Forelimb muscle (tissue), 1 donor: ENCODE measurements around the gene APP. TPM values are rescaled to one million over a fixed set of nuclear protein-coding genes. Genes with fewer than 3 reads are reported as not detected.

Experiments used
- DNase-seq: peaks from one replicate; pipeline ENCODE4 v3.0.0-alpha.2; 2013; ENCODE audit warnings: low read depth
- polyA plus RNA-seq: library from polyadenylated mRNA; unstranded; fragments of 120-200 nt; gene quantifications from one replicate; pipeline ENCODE4 v1.2.1, GENCODE V29; 2013; ENCODE audit not compliant: insufficient read length

Gene APP
- polyA plus RNA-seq, 1 donor: 238 TPM

DNA sequence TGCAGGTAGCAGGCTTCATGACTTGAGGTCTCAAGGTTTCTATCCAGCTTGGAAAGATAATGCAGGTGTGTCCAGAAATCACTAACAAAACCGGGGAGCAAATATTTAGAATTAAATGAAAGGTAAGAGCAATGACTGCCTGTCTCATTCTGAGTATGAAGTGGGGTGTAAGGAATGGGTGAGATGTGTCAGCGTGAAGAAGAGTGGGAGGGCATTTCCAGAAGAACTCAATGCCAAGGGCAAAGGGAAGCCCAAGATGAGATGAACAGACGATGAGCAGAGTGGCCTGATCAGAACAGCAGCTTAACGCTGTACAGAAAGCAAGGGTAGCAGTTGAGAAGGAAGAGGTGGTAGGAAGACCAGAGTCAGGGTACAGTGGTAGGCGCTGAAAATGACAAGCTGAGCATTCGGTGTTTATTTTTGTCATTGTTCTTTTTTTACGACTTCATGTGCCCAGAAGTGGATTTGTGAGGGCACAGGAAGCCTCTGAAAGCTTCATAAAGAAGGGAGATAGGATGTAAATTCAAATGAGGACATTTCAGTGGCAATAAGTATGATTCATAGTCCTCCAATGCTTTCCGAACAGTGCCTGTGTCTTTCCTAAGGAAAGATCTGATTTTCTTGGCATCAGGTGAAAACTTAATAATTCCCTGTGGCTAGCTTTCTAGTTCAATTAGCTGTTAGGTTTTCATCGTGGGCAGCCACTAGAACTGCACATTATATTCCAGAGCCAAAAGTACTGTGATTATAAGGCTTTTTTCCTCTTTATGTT, 190.5 kb downstream of the APP start:
- no peak for DNase-seq

DNA sequence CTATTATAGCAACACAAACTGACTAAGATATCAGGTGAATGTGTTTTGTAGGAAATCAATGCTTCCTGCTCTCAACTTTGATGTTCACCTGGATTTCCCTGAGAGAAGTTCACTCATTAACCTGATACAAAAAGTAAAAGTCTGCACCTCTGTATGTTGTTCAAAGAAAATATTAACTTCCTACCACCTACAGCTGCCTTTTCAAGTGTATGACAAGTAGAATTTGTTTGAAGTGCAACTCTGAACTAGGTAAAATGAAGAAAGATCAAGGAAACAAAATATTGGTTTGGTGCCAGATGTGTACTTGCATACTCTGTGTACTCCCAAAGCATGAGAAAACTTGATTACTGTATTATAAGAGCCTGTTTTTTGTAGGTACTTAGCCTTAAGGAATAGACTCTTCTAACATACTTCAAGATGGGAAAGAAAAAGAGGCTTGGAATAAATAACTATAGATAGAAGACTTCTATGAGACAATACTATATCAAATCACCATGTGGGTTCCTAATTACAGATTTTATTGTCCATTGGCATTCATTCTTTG, 193.4 kb downstream of the APP start:
- no peak for DNase-seq

DNA sequence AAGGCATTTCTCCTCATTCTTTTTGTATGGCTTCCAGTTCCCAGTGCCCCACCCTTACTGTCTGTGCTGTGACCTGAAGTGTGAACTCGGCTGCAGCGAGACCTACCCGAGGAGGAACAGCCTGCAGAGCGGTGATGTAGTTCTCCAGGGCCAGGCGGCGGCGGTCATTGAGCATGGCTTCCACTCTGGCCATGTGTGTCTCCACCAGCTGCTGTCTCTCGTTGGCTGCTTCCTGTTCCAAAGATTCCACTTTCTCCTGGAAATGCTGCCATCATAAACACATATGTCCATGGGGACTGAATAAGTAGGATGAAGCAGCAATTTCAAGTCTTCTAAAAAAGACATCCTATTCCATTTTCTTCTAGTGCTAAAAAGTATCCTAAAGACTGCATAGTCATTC, 195.6 kb downstream of the APP start:
- no peak for DNase-seq

DNA sequence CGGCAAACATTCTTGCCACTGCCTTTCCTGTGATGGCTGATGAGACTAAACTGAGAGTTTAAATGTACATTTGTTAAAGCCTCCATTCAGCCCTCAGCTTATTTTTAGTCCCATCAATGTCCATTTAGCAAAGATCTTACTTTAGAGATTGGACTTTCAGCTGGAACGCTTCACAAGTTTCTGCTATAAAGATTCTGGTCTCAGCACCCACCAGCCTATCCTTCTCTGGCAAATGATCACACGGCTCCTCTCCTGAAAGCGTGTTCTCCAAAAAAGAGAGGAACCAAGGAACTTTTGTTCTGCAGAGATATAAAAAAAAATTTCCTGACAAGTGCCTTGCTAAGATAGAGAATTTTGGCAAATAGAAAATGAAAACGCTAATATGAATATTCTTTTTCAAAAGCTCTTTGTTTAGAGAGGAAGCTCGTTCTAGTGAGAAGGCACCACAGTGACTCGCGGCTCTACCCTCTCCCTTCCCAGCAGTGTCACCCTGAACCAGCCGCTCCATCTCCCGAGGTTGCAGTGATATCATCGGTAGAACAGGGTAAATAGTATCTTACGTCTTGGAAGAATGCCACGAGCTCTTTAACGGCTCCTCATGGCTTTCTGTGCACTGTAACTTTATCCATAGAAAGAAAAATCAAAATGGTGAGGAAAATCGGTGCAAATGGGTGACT, 200.2 kb downstream of the APP start:
- DNase-seq: no peak

DNA sequence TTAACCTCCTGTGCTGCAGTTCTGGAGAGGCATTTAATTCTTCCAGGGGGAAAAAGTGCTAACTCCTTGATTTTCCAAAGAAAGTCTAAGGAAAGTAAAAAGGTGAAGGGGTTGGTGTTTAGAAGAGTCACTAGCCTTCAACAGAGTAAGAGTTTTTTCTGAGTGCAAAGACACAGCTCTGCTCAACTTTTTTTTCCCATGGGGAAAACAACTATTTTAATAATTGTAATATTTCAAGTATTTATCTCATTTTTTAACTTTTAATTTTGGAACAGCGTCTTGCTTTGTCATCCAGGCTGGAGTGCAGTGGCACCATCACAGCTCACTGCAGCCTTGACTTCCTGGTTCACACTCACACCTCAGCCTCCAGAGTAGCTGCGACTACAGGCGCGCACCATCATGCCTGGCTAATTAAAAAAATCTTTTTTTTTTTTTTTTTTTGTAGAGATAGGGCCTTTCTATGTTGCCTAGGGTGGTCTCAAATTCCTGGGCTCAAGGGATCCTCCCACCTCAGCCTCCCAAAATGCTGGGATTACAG, 202.6 kb downstream of the APP start:
- DNase-seq: no peak

DNA sequence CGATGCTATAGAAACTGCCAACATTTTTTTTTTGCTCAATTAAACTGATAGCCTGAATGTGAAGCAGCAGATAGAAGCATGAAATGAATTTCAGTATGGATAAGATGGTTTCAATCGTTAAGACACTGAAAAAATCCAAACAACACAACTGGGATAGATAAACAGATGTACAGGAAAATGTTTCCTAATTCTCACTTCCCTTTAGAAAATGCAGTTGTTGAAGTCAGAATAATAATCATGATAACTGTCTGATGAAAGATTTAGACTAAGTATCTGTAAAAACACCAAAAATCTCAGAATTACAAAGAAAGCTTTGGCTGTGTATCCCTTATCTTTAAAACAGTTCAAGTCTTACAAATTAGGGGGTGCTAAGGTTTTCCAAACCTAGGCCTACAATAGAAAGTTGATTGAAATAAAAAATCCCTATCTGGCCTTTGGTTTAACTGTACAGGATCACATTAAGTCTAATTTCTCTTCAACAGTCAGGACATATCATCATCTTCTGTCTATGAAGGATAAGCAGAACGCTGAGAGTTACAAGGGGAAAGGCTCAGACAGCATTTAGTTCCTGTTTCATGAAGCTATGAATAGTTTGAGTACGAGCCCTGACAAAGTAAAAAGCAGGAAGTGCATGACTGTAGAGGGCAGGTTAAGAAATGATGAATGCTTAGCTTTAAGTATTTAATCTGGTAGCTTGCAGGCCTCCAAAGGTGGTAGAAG, 203.2 kb downstream of the APP start:
- DNase-seq: no peak

DNA sequence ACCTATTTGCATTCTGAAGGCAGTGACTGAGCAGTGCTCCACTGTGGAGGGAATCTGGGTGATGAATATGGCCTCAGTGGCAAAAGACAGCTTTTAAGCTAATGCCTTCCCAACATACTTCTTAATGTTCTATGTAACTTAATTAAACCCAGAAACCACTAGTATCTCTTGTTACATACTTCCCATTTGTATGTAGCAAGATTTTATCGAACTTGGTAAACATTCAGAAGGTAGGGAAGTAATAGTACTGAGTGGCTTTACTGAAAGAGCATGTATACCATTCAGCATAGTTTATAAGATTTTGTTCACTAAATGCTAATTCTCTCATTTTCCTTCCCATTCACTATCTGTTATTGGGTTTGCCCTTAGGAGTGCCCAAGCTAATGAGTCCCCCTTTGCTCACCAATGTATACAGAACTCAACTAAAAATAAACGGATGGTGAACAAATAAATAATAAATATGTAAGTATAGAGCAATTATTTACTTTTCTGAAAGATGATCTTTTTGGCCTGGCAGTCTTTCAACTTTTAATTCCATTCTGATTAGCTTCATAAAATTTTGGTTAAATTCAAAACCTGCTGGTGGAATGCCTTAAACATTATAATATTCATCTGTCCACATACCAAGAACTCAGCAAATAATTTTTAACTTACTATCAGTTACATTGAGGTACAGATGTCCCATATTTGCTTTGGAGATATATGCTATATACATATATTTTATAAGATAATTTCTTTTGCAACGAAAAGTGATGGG, 204.4 kb downstream of the APP start:
- DNase-seq: no peak

DNA sequence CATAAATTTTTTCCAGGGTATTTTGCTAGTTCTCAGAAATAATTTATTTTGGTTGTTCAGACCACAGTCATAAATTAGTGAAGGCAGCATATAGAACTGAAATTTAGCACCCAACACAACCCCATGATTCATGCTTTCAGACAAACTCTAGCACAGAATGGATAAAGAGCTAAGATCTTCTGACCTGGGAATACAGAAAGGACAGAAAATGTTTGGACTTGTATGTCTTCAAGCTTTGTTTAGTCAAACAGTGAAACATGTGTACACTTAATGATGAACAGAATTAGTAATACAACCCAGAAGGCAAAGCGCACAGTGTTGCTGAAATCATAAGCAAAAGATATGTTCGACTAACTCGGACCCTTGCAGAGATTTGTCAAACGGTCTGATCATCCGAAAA, 205.6 kb downstream of the APP start:
- no peak for DNase-seq

DNA sequence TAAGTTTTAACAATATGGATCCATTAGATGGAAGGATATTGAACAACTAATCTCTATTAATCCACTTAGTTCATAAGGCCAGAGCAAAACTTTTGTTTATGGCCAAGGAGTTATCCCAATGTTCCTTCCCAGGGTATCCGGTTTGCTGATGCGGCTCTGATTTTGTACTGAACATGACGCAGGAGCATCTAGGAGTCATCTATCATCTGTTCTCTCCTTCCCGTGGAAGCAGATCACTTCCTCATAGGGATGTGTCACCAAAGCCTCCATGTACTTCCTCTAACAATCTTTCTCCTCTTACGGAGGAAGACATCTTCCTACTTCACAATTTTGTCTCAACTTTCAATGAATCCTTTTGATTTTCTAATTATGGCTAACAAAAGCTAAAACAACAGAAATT, 206.6 kb downstream of the APP start:
- DNase-seq: no peak

DNA sequence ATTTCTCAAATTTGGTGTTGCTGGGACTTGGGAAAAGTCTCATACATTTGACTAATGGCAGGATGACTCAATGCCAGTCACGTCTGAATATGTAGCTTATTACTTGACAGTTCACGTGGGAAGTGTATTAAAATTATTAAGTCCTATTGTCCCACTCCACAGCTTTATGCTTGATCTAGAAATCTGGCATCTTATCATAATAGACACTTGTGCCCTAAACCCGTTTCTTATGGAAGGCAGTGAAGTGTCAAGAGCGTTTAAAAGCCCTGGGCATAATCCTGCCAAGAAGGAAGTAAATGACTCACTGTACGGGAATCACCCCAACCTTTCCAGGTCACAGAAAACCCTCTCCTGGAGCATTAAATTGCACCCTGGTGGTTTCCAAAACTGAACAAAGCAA, 207.4 kb downstream of the APP start:
- no peak for DNase-seq

DNA sequence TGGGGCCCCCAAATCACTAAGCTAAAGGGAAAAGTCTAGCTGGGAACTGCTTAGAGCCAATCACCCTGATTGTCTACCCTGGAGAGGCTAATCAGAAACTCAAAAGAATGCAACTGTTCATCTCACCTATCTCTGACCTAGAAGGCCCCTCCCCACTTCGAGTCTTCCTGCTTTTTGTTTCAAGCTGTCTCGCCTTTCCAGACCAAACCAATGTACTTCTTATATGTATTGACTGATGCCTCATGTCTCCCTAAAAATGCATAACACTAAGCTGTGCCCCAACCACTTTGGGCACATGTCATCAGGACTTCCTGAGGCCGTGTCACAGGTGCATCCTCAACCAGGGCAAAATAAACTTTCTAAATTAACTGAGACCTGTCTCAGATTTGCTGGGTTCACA, 209.5 kb downstream of the APP start:
- DNase-seq: no peak

DNA sequence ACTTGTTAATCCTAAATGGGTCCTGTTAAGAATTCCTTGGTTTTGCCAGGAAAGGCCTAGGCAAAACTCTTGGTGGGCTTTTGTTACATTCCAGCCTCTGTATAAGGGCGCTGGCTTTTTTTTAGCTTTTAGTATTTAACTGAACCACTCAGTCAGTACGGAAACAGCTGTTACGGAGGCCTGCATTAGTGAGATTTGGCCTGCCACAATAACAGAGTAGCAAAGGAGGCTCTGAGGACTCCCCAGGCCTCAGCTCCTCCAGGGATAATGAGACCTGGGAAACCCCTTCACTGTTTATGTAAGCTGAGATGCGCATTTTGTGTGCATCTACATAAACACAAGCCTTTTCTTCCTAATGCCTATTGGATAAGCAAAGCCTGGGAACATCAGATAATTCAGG, 210.2 kb downstream of the APP start:
- no peak for DNase-seq

DNA sequence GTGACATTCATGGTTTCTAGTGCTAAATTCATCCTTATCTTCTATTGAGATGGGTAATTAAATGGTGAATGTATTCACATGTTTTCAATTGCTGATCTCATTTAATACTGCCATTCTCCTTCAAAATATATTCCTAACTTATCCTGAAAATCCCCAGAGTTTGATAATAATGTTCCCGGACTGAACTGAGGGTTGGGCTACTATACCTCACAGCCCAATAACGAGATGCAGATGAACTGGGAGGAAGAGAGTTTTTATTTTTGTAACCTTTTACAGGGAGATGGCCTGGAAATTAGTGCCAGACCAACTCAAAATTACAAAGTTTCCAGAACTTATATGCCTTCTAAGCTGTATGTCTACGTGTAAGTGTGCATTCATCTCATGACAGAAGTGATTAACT, 210.8 kb downstream of the APP start:
- DNase-seq: no peak

DNA sequence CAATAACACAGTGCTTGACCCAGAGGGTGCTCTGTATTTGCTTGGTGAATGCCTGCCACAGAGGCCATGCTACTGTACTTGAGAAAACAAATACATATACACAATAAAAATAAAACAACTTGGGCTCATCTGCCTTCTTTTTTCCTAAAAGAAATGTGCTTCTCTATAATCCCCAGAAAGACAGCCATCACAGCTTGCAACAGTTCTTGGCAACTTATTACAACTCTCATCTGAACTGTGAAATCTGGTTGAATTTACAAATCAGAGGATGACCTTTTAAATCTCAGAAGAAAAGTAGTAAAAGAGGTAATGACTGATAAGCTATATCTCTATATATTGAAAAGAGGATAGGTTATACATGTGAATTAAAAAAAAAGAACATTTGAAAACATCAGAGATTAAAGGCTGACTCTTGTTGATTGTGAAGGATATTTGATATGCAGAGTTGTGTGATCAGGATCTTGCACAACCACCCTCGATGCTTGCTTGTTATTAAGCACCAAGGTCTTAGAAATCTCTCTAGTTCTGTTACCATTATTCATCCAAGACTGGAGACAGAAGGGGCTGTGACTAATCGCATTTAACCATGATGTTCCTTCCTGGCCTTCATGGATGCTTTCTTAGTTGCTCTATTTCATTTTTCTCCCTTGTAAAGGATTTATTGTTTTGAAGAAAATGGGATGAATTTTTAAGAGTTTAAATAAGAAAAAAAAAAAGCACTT, 213.4 kb downstream of the APP start:
- no peak for DNase-seq

DNA sequence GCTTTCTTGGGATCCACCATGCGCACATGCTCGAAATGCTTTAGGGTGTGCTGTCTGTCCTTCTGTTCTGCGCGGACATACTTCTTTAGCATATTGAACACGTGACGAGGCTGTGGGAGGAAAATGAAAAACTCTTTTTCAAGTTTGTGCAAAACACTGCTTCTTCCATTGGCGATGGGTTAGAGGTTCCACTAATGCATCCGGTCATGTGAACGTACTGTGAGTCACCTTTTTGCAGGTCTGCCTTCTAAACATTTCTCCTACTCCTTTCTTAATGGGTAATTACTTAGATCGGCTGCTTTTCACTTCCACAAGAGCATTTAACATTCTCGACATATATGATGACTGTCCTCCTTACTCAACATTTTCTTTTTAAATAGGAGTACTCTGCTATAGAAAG, 214.9 kb downstream of the APP start:
- no peak for DNase-seq

DNA sequence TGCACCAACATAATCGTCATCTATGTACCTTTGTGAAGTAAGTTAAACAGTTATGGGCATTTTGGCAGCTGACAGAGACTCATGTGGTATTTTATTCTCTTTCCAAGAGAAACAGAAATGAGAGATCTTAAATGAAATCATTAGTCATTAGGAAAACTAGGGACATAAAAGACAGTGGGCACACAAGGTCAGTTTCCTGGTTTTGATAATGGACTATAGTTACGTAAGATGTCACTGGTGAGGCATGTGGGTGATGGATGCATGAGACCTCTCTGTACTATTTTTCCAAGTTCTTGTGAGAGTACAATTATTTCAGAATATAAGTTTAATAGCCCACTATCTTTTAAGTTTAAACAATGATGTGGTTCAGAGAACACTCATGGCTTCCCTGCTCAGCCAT, 216.9 kb downstream of the APP start:
- no peak for DNase-seq

DNA sequence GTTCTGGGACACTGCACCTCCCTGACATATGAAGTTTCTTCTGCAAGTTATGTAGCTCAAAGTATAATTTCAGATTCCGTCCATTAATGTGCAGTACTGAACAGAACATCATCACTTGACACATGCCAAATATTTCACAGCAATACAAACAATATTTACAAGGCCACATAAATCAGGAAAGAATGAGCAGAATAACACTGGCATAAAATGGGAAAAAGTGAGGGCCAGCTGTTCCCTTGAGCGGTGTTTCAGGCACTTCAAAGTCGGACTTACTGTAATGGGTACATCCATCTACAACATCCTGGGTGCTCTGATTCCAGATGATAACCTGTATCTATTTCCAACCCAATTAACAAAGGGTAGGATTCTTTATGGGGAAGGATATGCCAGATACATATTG, 217.4 kb downstream of the APP start:
- DNase-seq: no peak

DNA sequence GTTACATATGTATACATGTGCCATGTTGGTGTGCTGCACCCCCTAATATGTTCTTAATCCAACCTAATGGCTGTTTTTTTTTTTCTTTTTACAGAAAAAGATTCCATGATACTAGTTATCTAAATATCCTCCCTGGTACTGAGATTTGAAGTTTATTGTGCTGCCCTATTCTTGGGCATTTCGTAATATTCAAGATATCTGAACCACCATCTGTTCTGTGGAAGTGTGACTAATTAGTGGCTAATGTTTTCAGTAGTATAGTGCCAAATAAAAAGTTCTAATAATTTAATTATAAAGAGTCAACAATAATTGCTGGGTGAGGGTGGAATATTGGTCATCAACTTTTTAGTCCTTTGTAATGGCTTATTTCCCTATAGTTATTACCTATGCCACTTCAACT, 218.3 kb downstream of the APP start:
- DNase-seq: no peak

DNA sequence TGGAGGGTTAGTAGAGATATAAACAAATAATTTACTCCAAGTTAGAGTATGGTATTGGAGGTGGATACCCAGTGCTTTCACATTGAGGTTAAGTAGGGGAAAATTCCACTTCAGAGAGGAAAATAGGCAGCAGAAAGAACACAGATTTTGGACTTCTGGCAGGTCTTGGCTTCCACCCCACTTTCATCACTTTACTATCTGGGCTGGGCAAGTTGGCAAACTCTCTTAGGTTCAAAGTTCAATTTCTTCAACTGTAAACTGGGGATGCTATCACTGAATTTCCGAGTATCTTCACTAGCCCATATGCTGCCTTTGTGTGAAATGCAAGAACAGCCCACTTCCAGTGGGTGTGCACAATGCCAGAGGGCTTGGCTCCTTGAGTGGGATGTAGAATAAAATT, 220.9 kb downstream of the APP start:
- no peak for DNase-seq

DNA sequence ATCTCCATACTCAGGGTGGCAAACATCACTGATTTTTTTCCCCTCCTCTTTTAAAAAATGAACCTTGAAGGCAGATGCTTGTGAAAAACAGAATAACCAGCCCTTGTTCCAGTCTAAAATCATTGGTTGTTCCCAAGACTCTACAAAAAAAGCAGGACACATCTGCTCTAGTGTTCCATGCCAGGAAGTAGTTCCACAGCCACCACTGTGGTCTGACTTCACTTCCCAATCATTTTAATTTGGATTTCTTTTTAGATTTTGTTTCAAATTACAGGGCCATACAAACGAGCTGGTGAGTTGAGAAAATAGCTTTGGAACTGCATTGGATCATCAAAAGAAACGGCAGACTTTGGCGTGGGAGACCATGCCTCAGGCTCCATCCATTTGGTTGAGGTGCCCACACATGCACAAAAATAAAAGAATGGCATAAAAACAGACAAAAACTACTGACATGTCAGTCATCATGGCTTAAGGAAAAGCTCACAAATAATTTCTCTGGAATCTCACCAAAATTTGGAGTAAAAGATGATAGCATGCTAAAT, 225.8 kb downstream of the APP start:
- DNase-seq: no peak

DNA sequence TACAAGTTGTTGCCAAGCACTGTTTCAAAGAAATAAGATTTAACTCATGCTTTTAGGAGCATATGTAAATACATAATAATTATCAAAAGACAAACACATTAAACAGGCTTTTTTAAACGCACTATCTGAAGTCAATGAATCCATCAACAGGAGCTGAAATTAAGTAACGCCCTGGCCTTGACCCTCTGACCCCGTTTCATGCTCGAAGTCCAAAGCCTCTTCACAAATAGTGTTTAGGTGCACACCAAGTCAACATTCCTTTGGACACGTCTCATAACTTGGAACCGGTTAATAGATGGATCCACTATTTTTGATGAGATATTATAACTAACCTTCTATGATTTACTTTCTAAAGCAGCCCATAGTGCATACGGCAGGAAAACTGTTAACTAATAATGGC, 226.5 kb downstream of the APP start:
- DNase-seq: no peak
